Stimulated activated naive B cell treated with anti-CD40 and anti-IgM and Interleukin-4, amounts not matched to agents 10 μg/mL and 1 μg/mL and 100 μg/mL, for 72 hours (primary cell): ENCODE results near the gene MYH10.
A peak's percentile ranks its signal among the peaks of the same experiment; 100 is the strongest.

ENCODE experiments used
- ATAC-seq, 2 donors: fragments of 150-1000 bp; cut with Tn5 transposase; replicated peaks; 2 replicates each; pipeline ENCODE4 v1.10.0; 2021; ENCODE audit warnings: moderate library complexity in 1 of 2
- DNase-seq: peaks from one replicate; pipeline ENCODE4 v3.0.0; 2021
- H3K27ac Mint-ChIP-seq: one replicate; pipeline ENCODE4 v1.8.0; 2022; ENCODE audit warnings: mild to moderate bottlenecking, mixed read lengths
- H3K27me3 Mint-ChIP-seq, 2 donors: one replicate each; pipeline ENCODE4 v1.8.0; 2022; ENCODE audit warnings: mixed read lengths in 2 of 2
- H3K36me3 Mint-ChIP-seq, 2 donors: one replicate each; pipeline ENCODE4 v1.8.0; 2022; ENCODE audit warnings: mixed read lengths in 2 of 2, mild to moderate bottlenecking in 1 of 2
- H3K4me1 Mint-ChIP-seq, 2 donors: one replicate each; pipeline ENCODE4 v1.8.0; 2022; ENCODE audit warnings: mixed read lengths in 2 of 2, mild to moderate bottlenecking in 1 of 2
- H3K4me3 Mint-ChIP-seq, 2 donors: one replicate each; pipeline ENCODE4 v1.8.0; 2022; ENCODE audit warnings: mild to moderate bottlenecking in 2 of 2, mixed read lengths in 2 of 2, moderate library complexity in 1 of 2
- H3K9me3 Mint-ChIP-seq, 2 donors: one replicate each; pipeline ENCODE4 v1.8.0; 2022; ENCODE audit warnings: mixed read lengths in 2 of 2, mild to moderate bottlenecking in 1 of 2

Gene MYH10

GRCh38 chr17:8480011-8480976, 150.2 kb downstream of the MYH10 start:
- Mint-ChIP-seq H3K27me3 (no peaks in the 10 kb centered on the region), H3K36me3 (peaks cover 54 to 78% of the 10 kb centered on the region in 2 donors), H3K4me1 (no peaks in the 10 kb centered on the region), H3K4me3 (no peak overlapping the region), H3K9me3 (peaks cover 0 to 3% of the 10 kb centered on the region in 2 donors), H3K27ac (no peak overlapping the region)
- ATAC-seq (no peak), DNase-seq (no peak)

GRCh38 chr17:8479431-8479947, 151.0 kb downstream of the MYH10 start:
- ATAC-seq (no peak), DNase-seq (no peak)
- Mint-ChIP-seq H3K27me3 (no peaks in the 10 kb centered on the region), H3K27ac (no peak overlapping the region), H3K4me1 (no peaks in the 10 kb centered on the region), H3K4me3 (no peak overlapping the region), H3K9me3 (peaks cover 0 to 3% of the 10 kb centered on the region in 2 donors), H3K36me3 (peaks cover 56 to 81% of the 10 kb centered on the region in 2 donors)

DNA sequence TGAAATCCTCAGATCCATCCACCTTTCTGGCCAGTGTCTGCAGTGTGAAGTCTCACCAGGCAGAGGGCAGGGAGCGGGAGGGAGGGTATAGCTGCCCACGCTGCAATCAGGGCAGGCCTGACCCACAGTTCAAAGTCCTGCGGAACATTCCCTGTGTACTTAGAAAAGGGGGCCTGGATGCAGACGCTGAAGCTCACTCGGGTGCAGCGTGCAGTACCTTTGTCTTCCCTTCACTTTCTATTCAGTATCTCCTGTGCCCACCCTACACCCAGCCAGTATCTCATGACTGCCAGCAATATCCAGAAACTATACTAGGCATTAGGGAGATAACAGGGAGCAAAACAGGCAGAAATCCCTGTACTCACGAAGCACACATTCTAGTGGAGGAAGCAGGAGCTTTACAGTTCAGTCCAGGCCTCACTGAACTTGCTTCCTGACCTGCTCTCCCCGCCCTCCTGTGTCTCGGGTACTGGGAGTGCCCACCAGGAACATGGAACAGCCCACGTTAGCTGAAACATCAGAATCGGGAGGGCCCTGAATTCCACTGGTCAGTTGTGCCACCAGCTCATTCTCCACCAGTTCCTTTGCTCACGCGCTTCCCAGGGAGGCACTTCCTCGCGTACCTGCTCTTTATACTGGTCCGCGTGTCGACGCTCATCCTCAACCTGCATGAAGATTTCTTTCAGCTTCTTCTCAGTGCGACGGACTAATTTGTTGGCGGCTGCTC, 152.6 kb downstream of the MYH10 start:
- no peak overlapping the region for H3K4me3 Mint-ChIP-seq
- ATAC-seq (no peak), DNase-seq (no peak)
- peaks cover 0 to 1% of the 10 kb centered on the region in 2 donors for H3K9me3 Mint-ChIP-seq
- peaks cover 49 to 83% of the 10 kb centered on the region in 2 donors for H3K36me3 Mint-ChIP-seq
- H3K4me1 Mint-ChIP-seq = no peaks in the 10 kb centered on the region
- no peak overlapping the region for H3K27ac Mint-ChIP-seq
- no peaks in the 10 kb centered on the region for H3K27me3 Mint-ChIP-seq

DNA sequence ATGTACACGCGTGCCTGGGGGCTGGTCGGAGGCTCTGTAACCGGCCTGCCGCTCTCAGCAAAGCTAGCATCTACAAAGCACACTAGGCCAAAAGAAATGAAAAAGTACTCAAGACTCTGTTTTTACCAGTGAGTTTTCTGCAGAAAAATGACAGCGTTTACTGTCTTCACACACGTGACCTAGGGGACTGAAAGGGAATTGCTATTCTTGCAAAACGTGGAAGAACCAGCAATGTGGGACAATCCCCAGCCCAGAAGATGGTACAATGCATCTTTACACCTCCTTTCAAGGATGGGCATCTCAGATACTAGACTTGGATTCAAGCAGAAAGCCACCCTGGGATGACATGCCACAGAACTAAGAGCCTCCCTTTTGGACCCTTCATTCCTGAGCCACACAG, 153.4 kb downstream of the MYH10 start:
- Mint-ChIP-seq H3K27ac (peak overlapping the region; percentile 51), H3K4me1 (no peaks in the 10 kb centered on the region), H3K27me3 (no peaks in the 10 kb centered on the region), H3K9me3 (no peaks in the 10 kb centered on the region), H3K4me3 (no peak overlapping the region), H3K36me3 (peaks cover 42 to 79% of the 10 kb centered on the region in 2 donors)
- DNase-seq (no peak), ATAC-seq (no peak)

- Mint-ChIP-seq H3K27me3 (no peaks in the 10 kb centered on the region), H3K36me3 (peaks cover 38 to 79% of the 10 kb centered on the region in 2 donors), H3K4me3 (no peak overlapping the region), H3K27ac (peak overlapping the region; percentile 51), H3K4me1 (no peaks in the 10 kb centered on the region), H3K9me3 (no peaks in the 10 kb centered on the region)
- ATAC-seq = no peak
- DNase-seq = no peak
Measured at GRCh38 chr17:8476741-8477140, 153.8 kb downstream of the MYH10 start.

DNA sequence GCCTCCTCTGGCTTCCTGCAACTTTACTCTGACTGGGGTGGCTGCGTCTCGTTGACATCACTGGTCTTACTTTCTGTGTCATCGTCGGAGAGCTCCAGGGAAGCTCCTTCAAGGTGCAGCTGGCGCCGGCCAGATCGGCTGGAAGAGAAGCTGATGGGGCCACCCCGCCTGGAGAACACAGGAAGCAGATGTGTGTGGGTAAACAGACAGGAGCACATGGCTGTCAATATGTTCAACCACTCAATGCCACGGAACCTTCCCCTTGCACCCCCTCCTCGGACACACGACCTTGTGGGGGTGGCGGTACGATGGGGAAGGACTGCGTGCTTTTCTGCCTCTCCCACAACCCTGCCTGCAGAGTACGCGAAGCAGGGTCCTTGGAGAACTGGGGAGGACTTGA, 154.7 kb downstream of the MYH10 start:
- Mint-ChIP-seq H3K9me3 (no peaks in the 10 kb centered on the region), H3K27me3 (no peaks in the 10 kb centered on the region), H3K4me3 (no peak overlapping the region), H3K36me3 (peaks cover 34 to 78% of the 10 kb centered on the region in 2 donors), H3K4me1 (no peaks in the 10 kb centered on the region), H3K27ac (no peak overlapping the region)
- no peak for DNase-seq
- ATAC-seq = no peak

DNA sequence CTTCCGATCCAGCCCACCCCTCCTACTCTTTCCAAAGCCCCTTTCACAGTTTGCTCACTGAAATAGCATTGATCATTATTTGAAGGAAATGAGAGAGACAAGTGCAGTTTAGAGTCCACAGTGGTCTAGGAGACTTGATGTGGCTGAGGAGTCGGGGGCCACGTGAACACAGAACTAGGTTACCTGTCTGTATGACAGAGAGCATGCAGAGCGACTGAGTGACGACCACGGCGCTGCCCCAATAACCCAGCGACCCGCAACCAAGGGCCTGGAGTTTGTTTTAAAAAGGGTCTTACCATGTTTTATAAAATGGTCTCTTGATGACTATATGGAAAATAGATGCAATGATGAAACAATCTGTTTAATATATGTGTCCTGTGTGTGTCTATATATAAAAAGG, 155.3 kb downstream of the MYH10 start:
- H3K4me1 Mint-ChIP-seq = no peaks in the 10 kb centered on the region
- DNase-seq = no peak
- H3K9me3 Mint-ChIP-seq = no peaks in the 10 kb centered on the region
- H3K4me3 Mint-ChIP-seq = no peak overlapping the region
- no peaks in the 10 kb centered on the region for H3K27me3 Mint-ChIP-seq
- no peak for ATAC-seq
- no peak overlapping the region for H3K27ac Mint-ChIP-seq
- H3K36me3 Mint-ChIP-seq = peaks cover 30 to 79% of the 10 kb centered on the region in 2 donors

DNA sequence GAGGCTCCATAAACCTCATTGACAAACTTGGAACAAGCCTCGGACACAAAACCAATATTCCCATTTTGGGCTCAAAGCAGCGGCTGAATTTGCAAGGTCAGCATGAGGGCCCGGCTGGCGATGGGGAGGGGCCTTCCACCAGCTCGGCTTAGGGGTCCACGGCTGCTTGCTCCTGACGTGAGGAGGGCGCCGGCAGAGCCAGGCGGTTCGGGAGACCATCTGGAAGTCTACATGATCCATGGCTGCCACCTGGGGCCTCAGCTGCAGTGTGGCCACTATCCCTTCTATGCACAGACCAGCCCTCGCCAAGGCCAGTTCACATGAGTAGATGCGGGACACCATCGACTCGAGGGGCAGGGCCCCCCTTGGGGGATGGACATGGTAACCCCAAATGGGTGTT, 155.7 kb downstream of the MYH10 start:
- no peak for ATAC-seq
- H3K9me3 Mint-ChIP-seq = no peaks in the 10 kb centered on the region
- no peak overlapping the region for H3K4me3 Mint-ChIP-seq
- peaks cover 33 to 80% of the 10 kb centered on the region in 2 donors for H3K36me3 Mint-ChIP-seq
- no peaks in the 10 kb centered on the region for H3K27me3 Mint-ChIP-seq
- no peak overlapping the region for H3K27ac Mint-ChIP-seq
- H3K4me1 Mint-ChIP-seq = no peaks in the 10 kb centered on the region
- DNase-seq = no peak

DNA sequence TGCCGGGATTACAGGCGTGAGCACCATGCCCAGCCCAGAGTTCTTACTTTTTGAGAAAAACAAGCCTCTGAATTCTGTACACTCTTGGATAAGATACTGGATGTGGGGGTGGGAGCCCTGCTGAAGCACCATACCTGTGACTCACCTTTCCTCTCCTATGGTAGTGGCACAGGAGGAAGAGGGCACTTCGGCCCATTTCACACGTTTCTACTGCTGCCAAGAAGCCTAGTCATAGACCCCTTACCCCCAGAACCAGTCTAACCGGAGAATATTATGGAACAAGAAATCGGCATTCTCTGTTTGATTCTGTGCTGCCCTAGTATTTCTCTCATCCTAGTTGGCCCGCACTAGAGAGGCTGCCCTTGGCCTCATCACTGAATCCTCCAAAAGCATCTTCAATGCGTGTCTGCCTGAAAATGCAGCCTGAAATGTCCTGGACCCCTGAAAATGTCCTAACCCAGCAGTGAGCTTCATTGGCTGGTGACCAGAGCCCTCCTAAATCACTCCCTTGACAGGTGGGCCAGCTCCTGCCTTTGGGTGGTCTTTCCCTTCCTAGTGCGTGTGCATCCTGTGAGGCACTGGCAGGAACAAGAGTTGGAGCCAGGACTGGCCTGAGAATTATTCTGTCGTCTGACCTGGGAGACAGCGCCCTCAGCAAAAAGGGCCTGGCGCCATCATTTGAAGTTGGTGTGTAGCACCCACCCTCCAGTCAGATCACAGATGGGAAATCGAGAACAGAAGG, 156.9 kb downstream of the MYH10 start:
- no peaks in the 10 kb centered on the region for H3K4me1 Mint-ChIP-seq
- no peaks in the 10 kb centered on the region for H3K27me3 Mint-ChIP-seq
- H3K27ac Mint-ChIP-seq = peak overlapping the region; percentile 57
- DNase-seq (no peak), ATAC-seq (no peak)
- H3K9me3 Mint-ChIP-seq = no peaks in the 10 kb centered on the region
- H3K4me3 Mint-ChIP-seq = no peak overlapping the region
- H3K36me3 Mint-ChIP-seq = peaks cover 33 to 70% of the 10 kb centered on the region in 2 donors

GRCh38 chr17:8472663-8473062, 157.9 kb downstream of the MYH10 start:
- Mint-ChIP-seq H3K27ac (no peak overlapping the region), H3K9me3 (no peaks in the 10 kb centered on the region), H3K27me3 (no peaks in the 10 kb centered on the region), H3K4me1 (peaks cover 4 to 5% of the 10 kb centered on the region in 2 donors), H3K4me3 (no peak overlapping the region), H3K36me3 (peaks cover 33 to 68% of the 10 kb centered on the region in 2 donors)
- no peak for DNase-seq
- ATAC-seq = no peak

DNA sequence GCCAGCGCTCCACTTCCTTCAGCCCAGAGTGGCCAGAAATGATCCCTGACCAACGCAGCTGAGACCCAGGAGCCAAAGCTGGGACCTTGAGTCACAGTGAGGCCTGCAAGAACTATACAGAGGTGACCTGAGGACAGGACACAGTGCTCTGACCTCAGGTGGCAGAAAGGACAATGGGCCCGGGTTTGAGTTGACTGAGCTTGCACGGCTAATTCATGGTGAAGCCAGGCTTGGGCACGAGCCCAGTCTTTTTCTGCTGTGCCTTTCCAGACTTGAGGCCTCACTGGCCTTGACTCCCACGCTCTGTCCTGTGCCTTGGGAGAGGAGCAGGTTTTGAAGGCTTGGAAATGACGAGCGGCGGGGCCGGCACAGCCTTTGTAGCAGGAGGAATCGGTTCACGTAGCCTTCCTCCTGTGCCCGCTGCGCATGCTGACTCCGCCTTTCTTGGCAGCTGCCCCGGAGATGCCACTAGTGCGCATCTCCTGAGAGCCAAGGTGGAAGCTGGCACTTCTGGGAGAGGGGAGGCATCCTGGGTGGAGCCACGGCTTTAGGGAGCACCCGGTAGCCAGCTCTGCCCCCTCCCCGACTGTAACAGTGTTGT, 160.0 kb downstream of the MYH10 start:
- Mint-ChIP-seq H3K27ac (no peak overlapping the region), H3K4me3 (no peak overlapping the region), H3K4me1 (peaks cover 4 to 5% of the 10 kb centered on the region in 2 donors), H3K27me3 (no peaks in the 10 kb centered on the region), H3K36me3 (peaks cover 39 to 71% of the 10 kb centered on the region in 2 donors), H3K9me3 (no peaks in the 10 kb centered on the region)
- DNase-seq (no peak), ATAC-seq (no peak)

- DNase-seq (no peak), ATAC-seq (no peak)
- Mint-ChIP-seq H3K27ac (no peak overlapping the region), H3K4me1 (peaks cover 6 to 9% of the 10 kb centered on the region in 2 donors), H3K27me3 (no peaks in the 10 kb centered on the region), H3K4me3 (no peak overlapping the region), H3K36me3 (peaks cover 39 to 71% of the 10 kb centered on the region in 2 donors), H3K9me3 (no peaks in the 10 kb centered on the region)
Measured at GRCh38 chr17:8469964-8470363, 160.6 kb downstream of the MYH10 start.

DNA sequence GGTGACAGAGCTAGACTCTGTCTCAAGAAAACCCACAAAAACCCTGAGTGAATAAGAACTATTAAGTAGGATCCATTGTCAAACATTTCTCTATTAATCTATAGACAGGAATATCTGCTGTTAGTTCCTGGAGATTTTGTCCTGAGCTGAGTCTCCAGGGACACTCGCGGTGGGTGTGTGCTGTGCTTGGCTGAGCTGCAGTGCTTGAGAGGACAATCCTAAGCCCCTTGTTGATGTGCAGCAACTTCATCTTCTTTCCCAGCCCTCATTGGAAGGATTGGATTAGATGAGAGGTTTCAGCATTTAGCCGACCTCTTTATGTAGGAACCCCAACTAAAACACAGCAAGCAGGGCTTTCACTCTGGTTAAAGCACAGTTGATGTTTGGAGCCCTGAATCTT, 161.5 kb downstream of the MYH10 start:
- H3K27ac Mint-ChIP-seq = no peak overlapping the region
- DNase-seq = no peak
- no peaks in the 10 kb centered on the region for H3K27me3 Mint-ChIP-seq
- peaks cover 13 to 17% of the 10 kb centered on the region in 2 donors for H3K4me1 Mint-ChIP-seq
- no peaks in the 10 kb centered on the region for H3K9me3 Mint-ChIP-seq
- peaks cover 48 to 73% of the 10 kb centered on the region in 2 donors for H3K36me3 Mint-ChIP-seq
- H3K4me3 Mint-ChIP-seq = no peak overlapping the region
- ATAC-seq = no peak

DNA sequence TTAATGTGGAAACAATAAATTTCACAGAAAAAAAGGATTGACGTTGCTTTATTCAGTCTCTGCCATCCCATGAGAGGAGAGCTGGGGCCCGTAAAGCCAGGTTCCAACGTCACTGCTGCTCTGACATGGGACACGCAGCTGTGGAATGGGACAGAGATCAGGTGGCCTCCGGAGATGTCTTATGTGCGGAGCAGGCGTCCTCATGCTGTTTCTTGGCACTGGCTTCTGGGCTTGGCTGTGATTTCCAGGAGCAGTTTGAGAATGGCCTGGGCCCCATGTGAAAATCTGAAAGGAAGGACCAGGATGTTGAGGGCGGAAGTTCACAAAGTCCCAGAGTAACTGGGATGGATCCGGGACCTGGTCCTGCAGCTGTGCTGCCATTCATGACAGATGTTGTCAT, 162.4 kb downstream of the MYH10 start:
- H3K4me1 Mint-ChIP-seq = peaks cover 16 to 25% of the 10 kb centered on the region in 2 donors
- H3K4me3 Mint-ChIP-seq = no peak overlapping the region
- DNase-seq = no peak
- no peaks in the 10 kb centered on the region for H3K27me3 Mint-ChIP-seq
- H3K36me3 Mint-ChIP-seq = peaks cover 48 to 71% of the 10 kb centered on the region in 2 donors
- H3K9me3 Mint-ChIP-seq = no peaks in the 10 kb centered on the region
- H3K27ac Mint-ChIP-seq = no peak overlapping the region
- ATAC-seq = no peak
